HL-60 (cell line): ENCODE results near the gene CD37.

Source experiments
- CTCF ChIP-seq: IDR thresholded peaks from one replicate; pipeline ENCODE4 v1.5.1; 2011; ENCODE audit warnings: low read length, control low read depth, inconsistent platforms; ENCODE audit not compliant: insufficient read depth
- POLR2AphosphoS5 ChIP-seq: IDR thresholded peaks from 2 replicates; pipeline ENCODE4 v1.6.1; 2012; ENCODE audit warnings: low read depth
- TF ChIP-seq, protein P1 (sequence below): IDR thresholded peaks from 2 replicates; pipeline ENCODE4 v1.6.1; 2012; ENCODE audit warnings: low read depth; ENCODE audit not compliant: insufficient replicate concordance

GRCh38 chr19:49335784-49336481 lies 727 bp downstream of the CD37 start:
- no peak for TF ChIP-seq POLR2AphosphoS5
- TF ChIP-seq CTCF, result no peak
- TF ChIP-seq, protein P1, sequence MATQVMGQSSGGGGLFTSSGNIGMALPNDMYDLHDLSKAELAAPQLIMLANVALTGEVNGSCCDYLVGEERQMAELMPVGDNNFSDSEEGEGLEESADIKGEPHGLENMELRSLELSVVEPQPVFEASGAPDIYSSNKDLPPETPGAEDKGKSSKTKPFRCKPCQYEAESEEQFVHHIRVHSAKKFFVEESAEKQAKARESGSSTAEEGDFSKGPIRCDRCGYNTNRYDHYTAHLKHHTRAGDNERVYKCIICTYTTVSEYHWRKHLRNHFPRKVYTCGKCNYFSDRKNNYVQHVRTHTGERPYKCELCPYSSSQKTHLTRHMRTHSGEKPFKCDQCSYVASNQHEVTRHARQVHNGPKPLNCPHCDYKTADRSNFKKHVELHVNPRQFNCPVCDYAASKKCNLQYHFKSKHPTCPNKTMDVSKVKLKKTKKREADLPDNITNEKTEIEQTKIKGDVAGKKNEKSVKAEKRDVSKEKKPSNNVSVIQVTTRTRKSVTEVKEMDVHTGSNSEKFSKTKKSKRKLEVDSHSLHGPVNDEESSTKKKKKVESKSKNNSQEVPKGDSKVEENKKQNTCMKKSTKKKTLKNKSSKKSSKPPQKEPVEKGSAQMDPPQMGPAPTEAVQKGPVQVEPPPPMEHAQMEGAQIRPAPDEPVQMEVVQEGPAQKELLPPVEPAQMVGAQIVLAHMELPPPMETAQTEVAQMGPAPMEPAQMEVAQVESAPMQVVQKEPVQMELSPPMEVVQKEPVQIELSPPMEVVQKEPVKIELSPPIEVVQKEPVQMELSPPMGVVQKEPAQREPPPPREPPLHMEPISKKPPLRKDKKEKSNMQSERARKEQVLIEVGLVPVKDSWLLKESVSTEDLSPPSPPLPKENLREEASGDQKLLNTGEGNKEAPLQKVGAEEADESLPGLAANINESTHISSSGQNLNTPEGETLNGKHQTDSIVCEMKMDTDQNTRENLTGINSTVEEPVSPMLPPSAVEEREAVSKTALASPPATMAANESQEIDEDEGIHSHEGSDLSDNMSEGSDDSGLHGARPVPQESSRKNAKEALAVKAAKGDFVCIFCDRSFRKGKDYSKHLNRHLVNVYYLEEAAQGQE, result no peak
